OCI-M1 (cell line): ENCODE results near the gene CALCOCO1.
A peak's percentile ranks its signal among the peaks of the same experiment; 100 is the strongest.
"Not testable (repeated sequence)": the region's sequence is repeated elsewhere in the genome, so short reads cannot be mapped to it uniquely, and the experiment has no call there.

ENCODE experiments used
- DNase-seq: peaks from one replicate; lab custom pipeline; 2025; lab: John Stamatoyannopoulos, UW

The CALCOCO1 gene

GRCh38 chr12:53696655-53697331, 30.5 kb downstream of the CALCOCO1 start:
- no peak for DNase-seq

DNA sequence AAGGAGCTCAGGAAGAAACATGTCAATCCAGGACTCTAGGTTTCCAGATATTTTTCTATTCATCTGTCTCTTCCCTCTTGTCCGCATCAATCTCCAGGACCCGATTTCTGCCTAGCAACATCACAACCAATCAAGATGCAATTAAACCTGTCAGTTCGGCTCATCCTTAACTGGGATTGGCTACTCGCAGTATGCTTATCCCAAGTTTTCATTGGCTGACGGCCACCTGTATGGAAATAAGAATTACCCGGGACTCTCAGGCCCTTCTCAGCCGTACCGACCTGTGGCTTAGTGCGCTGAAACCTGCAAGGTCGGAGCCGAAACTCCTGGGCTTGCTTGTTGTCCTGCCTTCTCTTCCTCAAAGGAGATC, 31.0 kb downstream of the CALCOCO1 start:
- DNase-seq, result no peak

DNA sequence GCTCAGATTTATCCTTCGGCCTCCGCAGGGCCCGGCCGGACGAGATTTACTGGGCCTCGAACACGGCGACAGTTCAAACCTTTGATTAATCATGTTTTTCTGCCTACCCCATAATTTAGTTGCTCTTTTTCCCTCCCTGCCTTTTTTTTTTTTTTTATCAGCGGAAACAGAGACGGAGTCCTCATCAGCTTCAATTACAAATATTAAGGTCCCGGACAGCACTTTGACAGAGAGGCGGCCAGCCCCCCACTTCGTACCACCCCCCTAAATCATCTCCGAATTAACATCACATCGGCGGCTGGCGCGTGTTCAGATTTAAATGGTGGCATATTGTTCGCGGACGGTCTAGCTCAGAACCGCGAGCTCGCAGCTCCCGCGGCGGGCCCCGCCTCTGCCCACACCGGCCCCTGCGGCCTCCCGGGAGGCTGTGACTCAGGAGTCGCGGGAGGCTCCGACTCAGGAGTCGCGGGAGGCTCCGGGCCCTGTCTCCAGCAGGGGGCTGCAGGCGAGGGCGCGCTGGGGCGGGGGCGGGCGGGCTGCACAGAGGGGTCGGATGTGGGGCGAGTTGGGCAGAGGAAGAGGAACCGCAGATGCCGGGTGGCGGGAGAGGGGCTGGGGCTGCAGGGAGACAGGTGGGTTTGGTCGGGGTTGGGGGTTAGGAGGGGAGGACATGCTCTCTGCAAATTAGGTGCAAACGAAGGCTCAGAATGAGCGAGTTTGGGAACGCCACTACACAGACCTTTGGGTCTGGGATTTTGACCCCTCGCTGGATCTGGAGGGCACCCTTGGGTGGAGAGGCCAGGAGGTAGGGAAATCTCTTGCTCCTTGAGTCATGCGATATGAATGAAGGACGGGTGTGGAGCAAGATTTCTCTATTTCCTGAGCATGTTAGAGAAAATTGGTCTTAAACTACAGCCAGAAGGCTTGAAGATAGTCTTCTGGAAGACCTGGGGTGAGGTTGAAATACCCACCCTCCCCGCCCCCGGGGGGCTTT, 31.8 kb downstream of the CALCOCO1 start:
- DNase-seq, result no peak

DNA sequence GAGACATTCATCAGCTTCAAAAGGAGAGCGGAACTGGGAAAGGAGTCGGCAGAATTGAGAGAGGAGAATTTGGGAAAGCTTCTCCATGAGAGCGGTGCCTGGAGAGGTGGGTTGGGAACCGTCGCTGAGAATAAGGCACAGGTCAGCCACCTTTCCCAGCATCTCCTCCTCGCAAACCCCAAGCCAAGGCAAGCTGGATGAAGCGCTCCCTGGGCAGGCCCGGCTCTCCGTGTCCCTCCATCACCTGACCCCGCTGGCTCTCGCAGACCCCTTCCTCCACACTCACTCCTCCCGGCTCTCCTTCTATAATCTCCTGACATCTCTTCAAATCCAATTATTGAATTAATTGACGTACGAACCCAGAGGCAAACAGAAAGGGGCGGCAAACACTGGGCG, 32.5 kb downstream of the CALCOCO1 start:
- DNase-seq, result no peak

GRCh38 chr12:53688134-53688533, 39.1 kb downstream of the CALCOCO1 start:
- DNase-seq, result no peak

DNA sequence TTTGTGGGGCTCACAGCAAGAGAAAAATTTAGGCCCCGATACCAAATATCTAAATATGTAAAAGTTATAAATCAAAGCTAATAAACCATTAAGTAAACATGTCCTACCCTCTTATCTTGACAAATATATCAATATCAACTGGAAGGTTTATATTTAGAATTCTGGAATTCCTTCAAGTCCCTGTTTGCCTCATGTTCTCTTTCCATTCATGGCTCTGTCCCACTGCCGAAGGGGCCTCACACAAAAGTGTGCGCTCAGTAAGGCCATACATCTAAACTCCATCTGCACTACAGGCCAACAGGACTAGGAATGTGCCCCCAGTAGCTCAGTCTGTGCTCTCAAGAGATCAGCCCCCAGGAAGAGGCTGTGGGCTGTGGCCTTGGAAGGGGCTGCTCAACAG, 40.8 kb downstream of the CALCOCO1 start:
- DNase-seq, result no peak

DNA sequence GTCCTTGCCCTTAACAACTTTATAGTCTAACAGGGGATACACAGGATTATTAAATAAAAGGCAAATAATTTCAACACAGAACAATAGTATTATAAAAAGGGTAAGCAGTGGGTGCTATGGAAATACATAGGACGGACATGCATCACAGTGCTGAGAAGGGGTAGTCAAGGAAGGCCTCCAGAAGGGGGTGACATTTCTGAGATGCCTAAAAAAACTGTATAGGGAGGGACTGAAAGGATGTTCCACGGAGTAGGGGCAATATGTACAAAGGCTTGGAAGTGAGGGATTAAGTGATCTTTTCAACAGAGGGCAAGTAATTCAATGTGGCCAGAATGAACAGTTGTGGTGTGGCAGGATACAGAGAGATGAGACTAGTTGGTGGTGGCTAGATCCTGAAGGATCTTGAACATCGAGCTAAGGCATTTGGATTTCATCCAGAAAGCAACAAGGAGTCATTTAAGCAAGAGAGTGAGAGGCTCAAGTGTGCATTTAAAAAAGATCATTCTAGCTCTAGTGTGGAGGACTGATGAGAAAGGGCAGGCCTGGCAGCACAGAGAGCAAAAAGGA, 42.5 kb downstream of the CALCOCO1 start:
- no peak for DNase-seq

DNA sequence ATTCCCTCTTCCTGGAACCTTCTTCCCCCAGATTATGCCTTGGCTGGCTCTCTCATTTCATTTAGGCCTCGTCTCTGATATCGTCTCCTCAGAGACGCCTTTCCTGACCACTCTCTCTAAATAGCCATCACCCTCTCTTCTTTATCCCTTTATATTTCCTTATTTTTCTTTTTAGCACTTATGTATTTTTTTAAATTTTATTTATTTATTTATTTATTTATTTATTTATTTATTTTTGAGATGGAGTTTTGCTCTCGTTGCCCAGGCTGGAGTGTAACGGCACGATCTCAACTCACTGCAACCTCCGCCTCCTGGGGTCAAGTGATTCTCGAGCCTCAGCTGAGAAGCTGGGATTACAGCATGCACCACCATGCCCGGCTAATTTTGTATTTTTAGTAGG, 43.3 kb downstream of the CALCOCO1 start:
- DNase-seq, result no peak

DNA sequence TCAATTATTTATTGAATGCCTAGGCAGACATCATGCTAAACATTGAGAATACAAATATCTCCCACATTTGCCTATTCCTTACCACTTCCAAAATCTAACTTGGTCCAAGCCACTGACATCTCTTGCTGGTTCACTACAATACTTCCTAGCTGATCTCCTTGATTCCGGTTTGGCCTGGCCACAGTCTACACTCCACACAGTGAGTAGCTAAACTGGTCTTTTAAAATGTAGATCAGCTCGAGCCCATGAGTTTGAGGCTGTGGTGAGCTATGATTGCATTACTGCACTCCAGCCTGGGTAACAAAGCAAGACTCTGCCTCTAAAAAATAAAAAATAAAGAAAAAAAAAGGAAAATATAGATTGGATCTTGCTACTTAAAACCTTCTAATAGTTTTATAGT, 43.8 kb downstream of the CALCOCO1 start:
- DNase-seq, result no peak

- DNase-seq, result not testable (repeated sequence)
Observed at GRCh38 chr12:53680061-53680460, 47.2 kb downstream of the CALCOCO1 start.

DNA sequence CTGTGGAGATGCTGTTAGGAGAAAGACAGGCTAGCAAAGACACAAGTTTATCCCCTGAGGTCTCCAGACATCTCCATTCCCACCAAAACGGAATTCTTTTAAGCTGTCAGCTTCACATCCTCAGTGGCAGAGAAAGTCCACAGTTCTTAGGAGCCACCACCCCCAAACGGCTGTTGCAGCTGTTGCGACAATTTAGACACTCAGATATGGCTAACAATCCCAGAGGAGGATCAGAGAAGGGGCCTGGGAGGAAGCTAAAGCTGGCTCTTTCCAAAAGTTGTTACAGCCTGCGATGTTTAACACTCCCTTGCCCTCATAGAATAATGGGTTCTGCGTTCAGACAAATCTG, 49.5 kb downstream of the CALCOCO1 start:
- no peak for DNase-seq

- no peak for DNase-seq
Observed at GRCh38 chr12:53677016-53677799, 50.0 kb downstream of the CALCOCO1 start.

GRCh38 chr12:53676656-53677015, 50.6 kb downstream of the CALCOCO1 start:
- DNase-seq, result no peak

- peak; percentile 99 for DNase-seq
Observed at GRCh38 chr12:53675701-53676607, 51.3 kb downstream of the CALCOCO1 start, which contains the start of gene ATP5MC2. Gene ATP5MC2 (minus strand): TSS chr12:53676083. CDS start chr12:53672614, 3,469 bp downstream.

DNA sequence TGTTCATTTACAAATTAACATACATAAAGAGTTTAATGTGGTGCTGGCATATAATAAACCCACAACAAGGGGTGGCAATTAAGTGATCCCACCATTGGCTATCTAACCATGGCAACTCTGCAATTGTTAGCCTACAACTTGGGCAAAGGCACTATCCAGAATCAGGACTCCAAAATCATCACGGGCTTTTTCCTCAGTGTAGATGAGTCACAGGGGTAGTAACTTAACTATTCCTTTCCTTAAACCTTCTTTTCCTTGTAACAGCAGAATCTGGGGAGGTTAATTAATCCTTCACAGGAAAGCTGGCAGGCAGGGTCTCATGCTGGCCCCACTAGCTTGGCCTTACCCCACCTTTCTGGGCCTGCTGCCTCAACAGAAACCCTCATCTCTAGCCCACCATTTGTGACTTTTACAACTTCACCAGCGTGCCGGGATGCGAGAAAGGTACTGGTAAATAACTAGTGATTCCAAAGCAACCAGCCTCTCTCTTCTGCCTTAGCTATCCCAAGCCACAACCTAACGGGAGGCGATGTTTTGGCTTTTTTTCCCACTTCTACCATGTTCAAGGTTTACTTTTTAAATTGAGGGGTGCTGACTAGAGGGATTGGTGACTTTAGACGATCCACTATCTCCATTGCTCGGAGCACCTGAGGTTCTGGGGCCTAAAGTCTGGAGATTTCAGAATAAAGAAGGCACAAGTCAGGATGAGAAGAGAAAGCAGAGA, 52.1 kb downstream of the CALCOCO1 start:
- no peak for DNase-seq

DNA sequence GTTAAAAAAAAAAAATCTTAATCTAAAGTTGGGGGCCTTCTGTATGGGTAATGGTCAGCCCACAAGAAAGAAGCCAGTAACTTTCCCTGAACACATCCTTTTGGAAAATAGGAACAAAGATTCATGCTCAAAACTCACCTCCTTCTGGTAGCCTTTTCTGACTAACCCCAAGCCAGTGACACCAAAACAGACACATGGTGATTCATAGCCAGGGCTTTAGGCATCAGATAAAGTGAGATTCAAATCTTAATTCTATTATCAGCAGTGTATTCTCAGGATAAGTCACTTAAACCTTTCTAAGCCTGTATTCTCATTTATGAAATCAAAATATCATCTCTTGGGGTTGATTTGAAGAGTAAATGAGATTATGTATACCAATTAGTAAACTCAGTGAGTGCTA, 56.3 kb downstream of the CALCOCO1 start:
- no peak for DNase-seq

DNA sequence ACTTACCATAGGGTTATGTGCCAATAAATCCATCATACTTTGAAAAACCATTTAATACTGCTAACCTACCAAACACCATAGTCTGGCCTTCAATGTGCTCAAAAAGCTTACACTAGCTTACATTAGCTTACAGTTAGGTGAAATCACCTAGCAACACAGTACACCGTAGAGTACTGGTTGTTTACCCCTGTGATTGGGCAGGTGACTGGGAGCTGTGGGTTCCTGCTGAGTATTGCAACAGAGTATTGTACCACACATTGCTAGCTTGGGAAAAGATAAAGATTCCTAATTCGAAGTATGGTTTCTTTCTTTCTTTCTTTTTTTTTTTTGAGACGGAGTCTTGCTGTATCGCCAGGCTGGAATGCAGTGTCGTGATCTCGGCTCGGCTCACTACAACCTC, 56.9 kb downstream of the CALCOCO1 start:
- DNase-seq, result no peak

DNA sequence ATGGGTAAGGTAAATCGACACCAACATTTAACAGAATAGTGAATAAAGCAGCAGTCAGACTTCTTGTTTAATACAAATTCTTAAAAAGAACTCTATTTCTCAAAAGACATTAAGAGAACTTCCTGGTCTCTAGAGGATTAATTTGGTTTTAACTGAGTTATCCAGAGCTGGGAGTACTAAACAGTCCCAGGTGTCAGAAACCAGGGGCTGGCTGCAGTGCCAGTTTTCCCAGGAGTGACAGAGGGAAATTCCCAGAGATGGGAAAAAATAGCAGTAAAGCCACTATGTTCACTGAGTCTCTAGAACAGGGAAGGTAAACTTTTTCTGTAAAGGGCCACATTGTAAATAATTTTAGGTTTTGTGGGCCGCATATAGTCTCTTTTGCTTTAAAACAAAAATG, 60.2 kb downstream of the CALCOCO1 start:
- no peak for DNase-seq

- no peak for DNase-seq
Observed at GRCh38 chr12:53664936-53665335, 62.3 kb downstream of the CALCOCO1 start.

DNA sequence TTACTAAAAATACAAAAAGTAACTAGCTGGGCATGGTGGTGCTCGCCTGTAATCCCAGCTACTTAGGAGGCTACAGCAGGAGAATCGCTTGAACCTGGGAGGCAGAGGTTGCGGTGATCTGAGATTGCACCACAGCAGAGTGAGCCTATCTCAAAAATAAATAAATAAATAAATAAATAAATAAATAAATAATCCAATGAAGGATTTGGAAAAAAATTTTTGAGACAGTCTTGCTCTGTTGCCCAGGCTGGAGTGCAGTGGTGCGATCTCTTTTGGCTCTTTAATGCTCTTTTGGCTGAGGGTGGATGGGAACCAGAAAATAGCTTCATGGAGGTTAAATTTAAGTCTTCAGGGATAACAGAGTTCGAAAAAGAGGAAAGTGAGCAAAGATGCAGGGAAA, 63.1 kb downstream of the CALCOCO1 start:
- DNase-seq, result no peak
